IMR-90 (cell line): Measurements from ENCODE around the gene C9orf57. TPM values are rescaled to one million over a fixed set of nuclear protein-coding genes. Genes with fewer than 3 reads are reported as not detected.

Experiments used
- ATAC-seq: fragments of 200-7000 bp; cut with Tn5 transposase; 2 replicates; pipeline ENCODE4 v1.9.1; 2020; ENCODE audit warnings: low read depth, mild to moderate bottlenecking, moderate library complexity
- BruUV-seq: library from RNA; stranded (reverse); fragments of 400-500 nt; replicated peaks from 2 replicates; lab custom pipeline; 2021; lab: Mats Ljungman, UMichigan
- CTCF ChIA-PET: fragments of 300-600 bp; formaldehyde crosslinking; extraction: SDS; loops from one replicate; lab custom pipeline; 2021; ENCODE audit warnings: antibody characterized with exemption; lab: Yijun Ruan, JAX
- POLR2A ChIA-PET: fragments of 300-600 bp; sonication (Branson Sonifier 250); formaldehyde crosslinking; loops from one replicate; lab custom pipeline; 2022; ENCODE audit warnings: antibody characterized with exemption; ENCODE audit not compliant: unreplicated experiment; lab: Charles Lee
- DNase-seq: peaks from one replicate; pipeline ENCODE4 v3.0.0; 2013
- H2AFZ ChIP-seq: replicated peaks from 2 replicates; pipeline ENCODE3; 2013; ENCODE audit warnings: low read length, mild to moderate bottlenecking; ENCODE audit not compliant: poor library complexity
- H2AK5ac ChIP-seq: 2 replicates; pipeline ENCODE4 v1.6.1; 2013; ENCODE audit warnings: low read depth, low read length, inconsistent platforms
- H2AK9ac ChIP-seq: replicated peaks from 2 replicates; pipeline ENCODE3; 2013; ENCODE audit warnings: mild to moderate bottlenecking, low read depth, low read length, moderate library complexity; ENCODE audit not compliant: poor library complexity
- H2BK120ac ChIP-seq: 2 replicates; pipeline ENCODE4 v1.6.1; 2013; ENCODE audit warnings: low read depth, low read length, inconsistent platforms
- H2BK15ac ChIP-seq: 3 replicates; pipeline ENCODE4 v1.6.1; 2013; ENCODE audit warnings: low read depth, low read length, inconsistent platforms
- H2BK20ac ChIP-seq: 2 replicates; pipeline ENCODE4 v1.6.1; 2013; ENCODE audit warnings: low read depth, mild to moderate bottlenecking, inconsistent platforms, low read length, moderate library complexity
- H2BK5ac ChIP-seq: 2 replicates; pipeline ENCODE4 v1.6.1; 2013; ENCODE audit warnings: mild to moderate bottlenecking, low read depth, low read length, inconsistent platforms; ENCODE audit not compliant: poor library complexity, severe bottlenecking
- H3K14ac ChIP-seq: replicated peaks from 2 replicates; pipeline ENCODE4 v1.6.1; 2013; ENCODE audit warnings: low read depth, low read length, inconsistent platforms
- H3K18ac ChIP-seq: 2 replicates; pipeline ENCODE4 v1.6.1; 2013; ENCODE audit warnings: low read depth, low read length, control low read depth
- H3K23ac ChIP-seq: 2 replicates; pipeline ENCODE4 v1.6.1; 2013; ENCODE audit warnings: low read depth, low read length, inconsistent platforms
- H3K27ac ChIP-seq: 2 replicates; pipeline ENCODE4 v1.5.1; 2013; ENCODE audit warnings: mild to moderate bottlenecking, control low read depth, low read length; ENCODE audit not compliant: insufficient read depth
- H3K27me3 ChIP-seq: 2 replicates; pipeline ENCODE4 v1.6.1; 2013; ENCODE audit warnings: low read length; ENCODE audit not compliant: control insufficient read depth, insufficient read depth
- H3K36me3 ChIP-seq: 2 replicates; pipeline ENCODE4 v1.6.1; 2013; ENCODE audit warnings: low read length, mixed read lengths; ENCODE audit not compliant: control insufficient read depth, insufficient read depth
- H3K4ac ChIP-seq: 2 replicates; pipeline ENCODE4 v1.6.1; 2013; ENCODE audit warnings: low read depth, low read length, inconsistent platforms
- H3K4me1 ChIP-seq: 2 replicates; pipeline ENCODE4 v1.6.1; 2013; ENCODE audit warnings: low read length, mixed read lengths; ENCODE audit not compliant: control insufficient read depth, insufficient read depth
- H3K4me2 ChIP-seq: 2 replicates; pipeline ENCODE4 v1.6.1; 2013; ENCODE audit warnings: low read depth, mild to moderate bottlenecking, control low read depth, low read length, moderate library complexity
- H3K4me3 ChIP-seq: 2 replicates; pipeline ENCODE4 v1.5.1; 2013; ENCODE audit warnings: low read depth, mild to moderate bottlenecking, control low read depth, low read length, moderate library complexity; ENCODE audit not compliant: insufficient read depth
- H3K56ac ChIP-seq: 2 replicates; pipeline ENCODE4 v1.6.1; 2013; ENCODE audit warnings: low read length, inconsistent platforms; ENCODE audit not compliant: insufficient read depth; ENCODE audit errors: extremely low read depth
- H3K79me1 ChIP-seq, 2 experiments: 2 replicates each; pipeline ENCODE4 v1.6.1; 2013; ENCODE audit warnings: low read length in 2 of 2, inconsistent platforms in 1 of 2, low read depth in 1 of 2
- H3K9ac ChIP-seq: 2 replicates; pipeline ENCODE4 v1.6.1; 2013; ENCODE audit warnings: low read depth, low read length, control low read depth
- H3K9me1 ChIP-seq: 2 replicates; pipeline ENCODE4 v1.6.1; 2013; ENCODE audit warnings: low read length, inconsistent platforms; ENCODE audit not compliant: insufficient read depth
- H3K9me3 ChIP-seq: 2 replicates; pipeline ENCODE4 v1.6.1; 2013; ENCODE audit warnings: low read length; ENCODE audit not compliant: control insufficient read depth, insufficient read depth
- H4K20me1 ChIP-seq: 2 replicates; pipeline ENCODE4 v1.6.1; 2013; ENCODE audit warnings: low read length, inconsistent platforms; ENCODE audit not compliant: insufficient read depth
- H4K5ac ChIP-seq: 2 replicates; pipeline ENCODE4 v1.6.1; 2013; ENCODE audit warnings: mild to moderate bottlenecking, low read depth, low read length, control low read depth
- H4K8ac ChIP-seq, 2 experiments: 2 replicates each; pipeline ENCODE4 v1.6.1; 2013; ENCODE audit warnings: low read depth in 2 of 2, low read length in 2 of 2, control low read depth in 1 of 2, inconsistent platforms in 1 of 2
- H4K91ac ChIP-seq: 2 replicates; pipeline ENCODE4 v1.6.1; 2013; ENCODE audit warnings: low read depth, low read length, inconsistent platforms; ENCODE audit not compliant: insufficient read depth
- FOS ChIP-seq: fragments of 150-350 bp; IDR thresholded peaks from 2 replicates; pipeline ENCODE4 v1.6.1; 2016; ENCODE audit warnings: low read depth, low read length
- MXI1 ChIP-seq: IDR thresholded peaks from 2 replicates; pipeline ENCODE4 v1.6.1; 2012; ENCODE audit warnings: low read depth, mild to moderate bottlenecking, low read length, moderate library complexity, borderline replicate concordance
- NFE2L2 ChIP-seq: fragments of 150-350 bp; IDR thresholded peaks from 2 replicates; pipeline ENCODE4 v1.6.1; 2016; ENCODE audit warnings: low read depth, mild to moderate bottlenecking, low read length
- WGBS, 2 experiments: methylation state at CpG; one replicate each; pipeline versions ENCODE4 v1.1.5 to v1.1.7; 2013; ENCODE audit warnings: missing lambda C conversion rate in 2 of 2; ENCODE audit not compliant: insufficient read length in 1 of 2; ENCODE audit errors: extremely low coverage in 2 of 2; 5-methylcytosine and 5-hydroxymethylcytosine counted together
- dilution Hi-C: fragments of 300-500 bp; cut with HindIII; formaldehyde crosslinking; loops from one replicate; pipeline ENCODE4 v1.14.3; 2018; ENCODE audit warnings: low sequenced_read_pairs; ENCODE audit not compliant: unreplicated experiment
- in situ Hi-C: fragments of 300-500 bp; cut with MboI; formaldehyde crosslinking; loops from 3 replicates; pipeline ENCODE4 v1.14.3; 2019; ENCODE audit warnings: low sequenced_read_pairs, inconsistent platforms, mixed read lengths
- intact Hi-C: fragments of 100-400 bp; cut with micrococcal nuclease; formaldehyde crosslinking; loops from 2 replicates; pipeline ENCODE4 v1.10.0; 2022
- polyA plus RNA-seq, 3 experiments: library from polyadenylated mRNA; depleted of rRNA; stranded (reverse); fragments of >200 nt; gene quantifications; 2 replicates each; pipeline ENCODE4 v1.2.3, GENCODE V29; 2012; ENCODE audit warnings: low replicate concordance in 1 of 3
- total RNA-seq: library from RNA; depleted of rRNA; stranded (reverse); fragments of >200 nt; gene quantifications from 2 replicates; pipeline ENCODE4 v1.2.3, GENCODE V29; 2012

The C9orf57 gene
- total and polyA plus RNA-seq, 2 of the 4 experiments (the other 2 are of a cell fraction): not detected

DNA sequence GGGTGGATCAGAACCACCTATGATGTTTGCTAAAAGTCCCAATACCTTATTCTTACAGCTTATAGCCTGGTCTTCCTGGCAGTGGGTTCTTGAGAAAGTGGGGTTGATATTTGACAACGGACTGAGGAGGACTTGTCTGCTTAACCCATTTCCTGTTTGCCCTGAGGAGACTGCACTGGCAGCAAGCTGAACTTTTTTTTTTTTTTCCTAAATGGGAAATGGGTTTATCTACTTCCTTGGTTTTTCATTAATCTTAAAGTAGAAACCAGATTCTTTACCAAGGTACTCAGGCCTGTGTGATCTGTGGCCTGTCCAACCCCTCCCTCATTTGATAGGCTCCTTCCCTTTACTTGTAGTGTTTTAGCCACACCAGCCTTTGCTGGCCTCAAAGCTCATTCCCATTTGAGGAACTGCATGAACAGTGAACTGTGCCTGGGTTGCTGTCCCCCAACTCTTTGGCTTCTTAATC is 47.1 kb downstream of the C9orf57 start:
- H3K27me3 ChIP-seq: peaks cover 6% of the 10 kb centered on the region
- H3K9ac ChIP-seq: no peak overlapping the region
- no peaks in the 10 kb centered on the region for H3K79me1 ChIP-seq
- no peak overlapping the region for H2AK9ac ChIP-seq
- no peaks in the 10 kb centered on the region for H4K20me1 ChIP-seq
- no CpG with 5 or more reads among the region's 1 CpG for WGBS, 2 experiments
- ChIA-PET CTCF (interaction anchor here (1.0 kb wide), 1 partner anchor 11 kb away, joined by 4 read pairs; no protein-coding TSS in a partner anchor), POLR2A (no interaction called here)
- ATAC-seq (no peak), DNase-seq (no peak)
- H3K14ac ChIP-seq: no peak overlapping the region
- H3K27ac ChIP-seq: no peak overlapping the region
- TF ChIP-seq MXI1 (no peak), FOS (no peak), NFE2L2 (no peak)
- H3K9me1 ChIP-seq: no peaks in the 10 kb centered on the region
- H2BK20ac ChIP-seq: no peak overlapping the region
- BruUV-seq: no TSS peak
- no peak overlapping the region for H2BK5ac ChIP-seq
- H3K23ac ChIP-seq: no peak overlapping the region
- H3K4me2 ChIP-seq: no peak overlapping the region
- no peak overlapping the region for H3K4me3 ChIP-seq
- H3K4ac ChIP-seq: no peak overlapping the region
- no peak overlapping the region for H2AK5ac ChIP-seq
- H3K36me3 ChIP-seq: no peaks in the 10 kb centered on the region
- dilution Hi-C loops: no loop called here
- intact Hi-C loops: no loop called here
- no peak overlapping the region for H3K18ac ChIP-seq
- H4K5ac ChIP-seq: no peak overlapping the region
- H4K91ac ChIP-seq: no peak overlapping the region
- H3K56ac ChIP-seq: no peak overlapping the region
- no peaks in the 10 kb centered on the region for H3K9me3 ChIP-seq
- no peak overlapping the region for H2BK120ac ChIP-seq
- in situ Hi-C loops: loop anchor here (10.0 kb wide), 1 partner anchor 189 kb away; no protein-coding TSS in a partner anchor
- H4K8ac ChIP-seq: no peak overlapping the region
- H2BK15ac ChIP-seq: no peak overlapping the region
- H2AFZ ChIP-seq: no peak overlapping the region
- H3K4me1 ChIP-seq: no peaks in the 10 kb centered on the region
